Liver (tissue), 9 donors: ENCODE results near the gene ARHGEF39. TPM values are rescaled to one million over a fixed set of nuclear protein-coding genes. Genes with fewer than 3 reads are reported as not detected.

Source experiments
- DNase-seq: peaks from one replicate; pipeline ENCODE4 v3.0.0-alpha.2; 2017; ENCODE audit warnings: low spot score
- H3K27ac ChIP-seq, 2 donors: one replicate each; pipeline ENCODE4 v1.7.0; 2013; ENCODE audit warnings: inconsistent platforms in 2 of 2, low read length in 2 of 2, control low read depth in 1 of 2, low read depth in 1 of 2, mild to moderate bottlenecking in 1 of 2
- H3K27me3 ChIP-seq, 4 donors: one replicate each; pipeline versions ENCODE4 v1.6.1 to v1.7.0; 2013; ENCODE audit warnings: low read length in 3 of 4, inconsistent platforms in 1 of 4, mild to moderate bottlenecking in 1 of 4, moderate library complexity in 1 of 4; ENCODE audit not compliant: control insufficient read depth in 4 of 4, insufficient read depth in 4 of 4
- H3K36me3 ChIP-seq, 4 donors: one replicate each; pipeline versions ENCODE4 v1.6.1 to v1.7.0; 2013; ENCODE audit warnings: low read length in 3 of 4, mild to moderate bottlenecking in 3 of 4, low read depth in 1 of 4, moderate library complexity in 1 of 4; ENCODE audit not compliant: control insufficient read depth in 4 of 4, insufficient read depth in 3 of 4
- H3K4me1 ChIP-seq, 4 donors: one replicate each; pipeline versions ENCODE4 v1.6.1 to v1.7.0; 2013; ENCODE audit warnings: low read length in 3 of 4, mild to moderate bottlenecking in 3 of 4, moderate library complexity in 1 of 4; ENCODE audit not compliant: control insufficient read depth in 4 of 4, insufficient read depth in 4 of 4
- H3K4me3 ChIP-seq, 3 donors: one replicate each; pipeline versions ENCODE4 v1.6.1 to v1.7.0; 2013; ENCODE audit warnings: low read length in 3 of 3, control low read depth in 1 of 3, low read depth in 1 of 3, mild to moderate bottlenecking in 1 of 3
- H3K9ac ChIP-seq, 2 donors: one replicate each; pipeline ENCODE4 v1.7.0; 2013; ENCODE audit warnings: low read length in 2 of 2, mild to moderate bottlenecking in 2 of 2, moderate library complexity in 2 of 2, control low read depth in 1 of 2, low read depth in 1 of 2
- H3K9me3 ChIP-seq, 4 donors: one replicate each; pipeline versions ENCODE4 v1.6.1 to v1.7.0; 2013; ENCODE audit warnings: low read length in 3 of 4; ENCODE audit not compliant: control insufficient read depth in 4 of 4
- EGR1 ChIP-seq, 2 donors: IDR thresholded peaks; 2 replicates each; pipeline ENCODE4 v1.6.1; 2016 to 2018; ENCODE audit warnings: antibody characterized with exemption in 2 of 2, low read depth in 2 of 2
- FOXA1 ChIP-seq: IDR thresholded peaks from 2 replicates; pipeline ENCODE4 v1.6.1; 2016; ENCODE audit warnings: antibody characterized with exemption
- FOXA2 ChIP-seq: IDR thresholded peaks from 2 replicates; pipeline ENCODE4 v1.6.1; 2016; ENCODE audit warnings: antibody characterized with exemption
- GABPA ChIP-seq, 2 donors: IDR thresholded peaks in 1 of 2; conservative IDR thresholded peaks in 1 of 2; 2 replicates each; pipeline ENCODE4 v1.6.1; 2016; ENCODE audit warnings: antibody characterized with exemption in 2 of 2, mild to moderate bottlenecking in 1 of 2, moderate library complexity in 1 of 2
- HNF4A ChIP-seq, 2 donors: conservative IDR thresholded peaks; 2 replicates each; pipeline ENCODE4 v1.6.1; 2016; ENCODE audit warnings: antibody characterized with exemption in 2 of 2, mild to moderate bottlenecking in 2 of 2
- HNF4G ChIP-seq: IDR thresholded peaks from 2 replicates; pipeline ENCODE4 v1.6.1; 2016; ENCODE audit warnings: antibody characterized with exemption
- JUND ChIP-seq, 2 donors: IDR thresholded peaks; 2 replicates each; pipeline ENCODE4 v1.6.1; 2016; ENCODE audit warnings: antibody characterized with exemption in 2 of 2
- NR2F2 ChIP-seq: IDR thresholded peaks from 2 replicates; pipeline ENCODE4 v1.6.1; 2016; ENCODE audit warnings: antibody characterized with exemption
- RAD21 ChIP-seq, 2 donors: IDR thresholded peaks; 2 replicates each; pipeline ENCODE4 v1.6.1; 2016; ENCODE audit warnings: antibody characterized with exemption in 2 of 2, mild to moderate bottlenecking in 2 of 2
- RXRA ChIP-seq, 2 donors: IDR thresholded peaks; 2 replicates each; pipeline ENCODE4 v1.6.1; 2017 to 2018; ENCODE audit warnings: antibody characterized with exemption in 2 of 2, mild to moderate bottlenecking in 1 of 2
- SP1 ChIP-seq: IDR thresholded peaks from 2 replicates; pipeline ENCODE4 v1.6.1; 2018; ENCODE audit warnings: antibody characterized with exemption, mild to moderate bottlenecking
- TAF1 ChIP-seq: conservative IDR thresholded peaks from 2 replicates; pipeline ENCODE4 v1.6.1; 2016; ENCODE audit warnings: antibody characterized with exemption, mild to moderate bottlenecking
- YY1 ChIP-seq: IDR thresholded peaks from 2 replicates; pipeline ENCODE4 v1.6.1; 2016; ENCODE audit warnings: antibody characterized with exemption, mild to moderate bottlenecking
- WGBS: extraction: QIAGEN DNeasy Blood & Tissue Kit; methylation state at CpG from one replicate; pipeline ENCODE4 v1.1.7; 2013; 5-methylcytosine and 5-hydroxymethylcytosine counted together
- polyA plus RNA-seq, 2 donors: library from polyadenylated mRNA; stranded (reverse) in 1 of 2; unstranded in 1 of 2; fragments of 200-250 nt in 1 of 2; fragments of >200 nt in 1 of 2; fragmentation: Nextera tagmentation in 1 of 2; extraction: Ambion mirVana in 1 of 2; gene quantifications; one replicate each; pipeline versions ENCODE4 v1.2.1 to v1.2.3, GENCODE V29; 2013 to 2015
- total RNA-seq, 2 donors: library from RNA; depleted of rRNA; stranded (reverse); fragments of >200 nt; gene quantifications; one replicate each; pipeline ENCODE4 v1.2.3, GENCODE V29; 2014
- TF ChIP-seq, protein P1 (sequence below): IDR thresholded peaks from 2 replicates; pipeline ENCODE4 v1.6.1; 2016; ENCODE audit warnings: antibody characterized with exemption
- TF ChIP-seq, protein P2 (sequence below): IDR thresholded peaks from 2 replicates; pipeline ENCODE4 v1.6.1; 2016; ENCODE audit warnings: antibody characterized with exemption
- TF ChIP-seq, protein P3 (sequence below): IDR thresholded peaks from 2 replicates; pipeline ENCODE4 v1.6.1; 2016; ENCODE audit warnings: antibody characterized with exemption, mild to moderate bottlenecking
- TF ChIP-seq, protein P4 (sequence below): fragments of 150-350 bp; IDR thresholded peaks from 2 replicates; pipeline ENCODE4 v1.5.1; 2017; ENCODE audit warnings: improper control_type of control experiment, low read depth, low read length; ENCODE audit not compliant: missing input control
- TF ChIP-seq, protein P5 (sequence below): IDR thresholded peaks from 2 replicates; pipeline ENCODE4 v1.6.1; 2016; ENCODE audit warnings: antibody characterized with exemption
- donor health status: healthy.
- donor health status: healthy.
- donor health status: healthy.
- donor health status: healthy.
- donor health status: healthy.

Gene ARHGEF39
- total and polyA plus RNA-seq, 4 donors = under 0.01 to 7.4 (median 0.74) TPM

DNA sequence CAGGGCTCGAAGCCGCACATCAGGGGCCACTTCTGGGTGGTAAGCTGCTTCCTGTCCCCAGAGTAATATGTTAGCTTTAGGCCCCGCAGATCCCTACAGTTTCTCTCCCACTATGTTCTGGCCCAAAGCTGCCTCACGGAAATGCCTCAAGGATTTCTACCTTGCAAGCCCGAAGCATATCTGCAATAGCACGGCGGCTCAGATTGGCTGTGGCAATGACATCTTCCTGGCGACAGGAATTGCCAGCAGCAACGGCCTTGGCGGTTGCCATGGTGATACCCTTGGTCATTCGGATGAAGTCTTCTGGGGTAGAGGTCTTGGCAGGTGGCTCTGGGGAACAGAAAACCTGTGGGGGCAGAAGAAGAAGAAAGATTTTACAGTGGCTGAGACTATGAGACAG, 35.0 kb upstream of the ARHGEF39 start (continued):
- TF ChIP-seq, protein P1, sequence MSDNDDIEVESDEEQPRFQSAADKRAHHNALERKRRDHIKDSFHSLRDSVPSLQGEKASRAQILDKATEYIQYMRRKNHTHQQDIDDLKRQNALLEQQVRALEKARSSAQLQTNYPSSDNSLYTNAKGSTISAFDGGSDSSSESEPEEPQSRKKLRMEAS = no peak
- TF ChIP-seq EGR1 (IDR thresholded peaks at IDR 0.05; ENCODE audit: low read depth in 2 of 2) = no peak
- TF ChIP-seq RXRA (IDR thresholded peaks at IDR 0.05) = no peak
- TF ChIP-seq FOXA2 = no peak
- TF ChIP-seq HNF4A (conservative IDR thresholded peaks at IDR 0.05) = no peak
- TF ChIP-seq NR2F2 = no peak

DNA sequence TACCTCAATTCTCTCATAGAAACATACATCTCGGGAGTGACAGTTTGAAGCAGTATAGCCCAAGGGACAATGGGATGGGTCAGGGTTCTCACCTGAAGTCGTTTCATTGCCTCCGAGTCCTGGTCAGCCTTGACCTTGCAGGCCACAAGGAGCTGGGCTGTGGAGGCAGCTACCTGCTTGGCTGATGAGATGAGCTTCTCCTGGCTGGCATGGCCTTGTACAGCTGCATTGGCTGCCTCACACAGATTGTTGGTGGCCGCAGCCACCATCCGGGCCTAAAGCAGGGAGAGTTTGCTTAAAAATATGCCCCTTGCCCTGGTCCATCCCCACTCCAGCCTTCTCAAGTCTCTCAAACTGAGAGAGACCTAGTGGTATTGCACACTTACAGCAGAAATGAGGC, 33.2 kb upstream of the ARHGEF39 start:
- Histone ChIP-seq H3K9me3 (no peaks in the 10 kb centered on the region), H3K9ac (no peak overlapping the region), H3K27ac (no peak overlapping the region), H3K4me1 (no peaks in the 10 kb centered on the region), H3K27me3 (no peaks in the 10 kb centered on the region), H3K36me3 (peaks cover 32 to 70% (median 60%) of the 10 kb centered on the region in 4 donors), H3K4me3 (no peak overlapping the region)
- 96% methylated on average over 5 of the region's 5 CpGs for WGBS
- TF ChIP-seq, protein P2, sequence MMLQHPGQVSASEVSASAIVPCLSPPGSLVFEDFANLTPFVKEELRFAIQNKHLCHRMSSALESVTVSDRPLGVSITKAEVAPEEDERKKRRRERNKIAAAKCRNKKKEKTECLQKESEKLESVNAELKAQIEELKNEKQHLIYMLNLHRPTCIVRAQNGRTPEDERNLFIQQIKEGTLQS = no peak
- no peak for TF ChIP-seq JUND (IDR thresholded peaks at IDR 0.05)
- no peak for TF ChIP-seq HNF4A (conservative IDR thresholded peaks at IDR 0.05)
- no peak for TF ChIP-seq YY1
- no peak for TF ChIP-seq SP1
- TF ChIP-seq TAF1 = no peak
- no peak for TF ChIP-seq GABPA (IDR thresholded peaks at IDR 0.05 in 1 of 2, conservative IDR thresholded peaks at IDR 0.05 in 1 of 2)
- TF ChIP-seq, protein P3, sequence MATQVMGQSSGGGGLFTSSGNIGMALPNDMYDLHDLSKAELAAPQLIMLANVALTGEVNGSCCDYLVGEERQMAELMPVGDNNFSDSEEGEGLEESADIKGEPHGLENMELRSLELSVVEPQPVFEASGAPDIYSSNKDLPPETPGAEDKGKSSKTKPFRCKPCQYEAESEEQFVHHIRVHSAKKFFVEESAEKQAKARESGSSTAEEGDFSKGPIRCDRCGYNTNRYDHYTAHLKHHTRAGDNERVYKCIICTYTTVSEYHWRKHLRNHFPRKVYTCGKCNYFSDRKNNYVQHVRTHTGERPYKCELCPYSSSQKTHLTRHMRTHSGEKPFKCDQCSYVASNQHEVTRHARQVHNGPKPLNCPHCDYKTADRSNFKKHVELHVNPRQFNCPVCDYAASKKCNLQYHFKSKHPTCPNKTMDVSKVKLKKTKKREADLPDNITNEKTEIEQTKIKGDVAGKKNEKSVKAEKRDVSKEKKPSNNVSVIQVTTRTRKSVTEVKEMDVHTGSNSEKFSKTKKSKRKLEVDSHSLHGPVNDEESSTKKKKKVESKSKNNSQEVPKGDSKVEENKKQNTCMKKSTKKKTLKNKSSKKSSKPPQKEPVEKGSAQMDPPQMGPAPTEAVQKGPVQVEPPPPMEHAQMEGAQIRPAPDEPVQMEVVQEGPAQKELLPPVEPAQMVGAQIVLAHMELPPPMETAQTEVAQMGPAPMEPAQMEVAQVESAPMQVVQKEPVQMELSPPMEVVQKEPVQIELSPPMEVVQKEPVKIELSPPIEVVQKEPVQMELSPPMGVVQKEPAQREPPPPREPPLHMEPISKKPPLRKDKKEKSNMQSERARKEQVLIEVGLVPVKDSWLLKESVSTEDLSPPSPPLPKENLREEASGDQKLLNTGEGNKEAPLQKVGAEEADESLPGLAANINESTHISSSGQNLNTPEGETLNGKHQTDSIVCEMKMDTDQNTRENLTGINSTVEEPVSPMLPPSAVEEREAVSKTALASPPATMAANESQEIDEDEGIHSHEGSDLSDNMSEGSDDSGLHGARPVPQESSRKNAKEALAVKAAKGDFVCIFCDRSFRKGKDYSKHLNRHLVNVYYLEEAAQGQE = no peak
- TF ChIP-seq RAD21 (IDR thresholded peaks at IDR 0.05) = no peak
- TF ChIP-seq HNF4G = no peak
- no peak for TF ChIP-seq FOXA2
- TF ChIP-seq, protein P4, sequence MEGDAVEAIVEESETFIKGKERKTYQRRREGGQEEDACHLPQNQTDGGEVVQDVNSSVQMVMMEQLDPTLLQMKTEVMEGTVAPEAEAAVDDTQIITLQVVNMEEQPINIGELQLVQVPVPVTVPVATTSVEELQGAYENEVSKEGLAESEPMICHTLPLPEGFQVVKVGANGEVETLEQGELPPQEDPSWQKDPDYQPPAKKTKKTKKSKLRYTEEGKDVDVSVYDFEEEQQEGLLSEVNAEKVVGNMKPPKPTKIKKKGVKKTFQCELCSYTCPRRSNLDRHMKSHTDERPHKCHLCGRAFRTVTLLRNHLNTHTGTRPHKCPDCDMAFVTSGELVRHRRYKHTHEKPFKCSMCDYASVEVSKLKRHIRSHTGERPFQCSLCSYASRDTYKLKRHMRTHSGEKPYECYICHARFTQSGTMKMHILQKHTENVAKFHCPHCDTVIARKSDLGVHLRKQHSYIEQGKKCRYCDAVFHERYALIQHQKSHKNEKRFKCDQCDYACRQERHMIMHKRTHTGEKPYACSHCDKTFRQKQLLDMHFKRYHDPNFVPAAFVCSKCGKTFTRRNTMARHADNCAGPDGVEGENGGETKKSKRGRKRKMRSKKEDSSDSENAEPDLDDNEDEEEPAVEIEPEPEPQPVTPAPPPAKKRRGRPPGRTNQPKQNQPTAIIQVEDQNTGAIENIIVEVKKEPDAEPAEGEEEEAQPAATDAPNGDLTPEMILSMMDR = no peak
- TF ChIP-seq, protein P5, sequence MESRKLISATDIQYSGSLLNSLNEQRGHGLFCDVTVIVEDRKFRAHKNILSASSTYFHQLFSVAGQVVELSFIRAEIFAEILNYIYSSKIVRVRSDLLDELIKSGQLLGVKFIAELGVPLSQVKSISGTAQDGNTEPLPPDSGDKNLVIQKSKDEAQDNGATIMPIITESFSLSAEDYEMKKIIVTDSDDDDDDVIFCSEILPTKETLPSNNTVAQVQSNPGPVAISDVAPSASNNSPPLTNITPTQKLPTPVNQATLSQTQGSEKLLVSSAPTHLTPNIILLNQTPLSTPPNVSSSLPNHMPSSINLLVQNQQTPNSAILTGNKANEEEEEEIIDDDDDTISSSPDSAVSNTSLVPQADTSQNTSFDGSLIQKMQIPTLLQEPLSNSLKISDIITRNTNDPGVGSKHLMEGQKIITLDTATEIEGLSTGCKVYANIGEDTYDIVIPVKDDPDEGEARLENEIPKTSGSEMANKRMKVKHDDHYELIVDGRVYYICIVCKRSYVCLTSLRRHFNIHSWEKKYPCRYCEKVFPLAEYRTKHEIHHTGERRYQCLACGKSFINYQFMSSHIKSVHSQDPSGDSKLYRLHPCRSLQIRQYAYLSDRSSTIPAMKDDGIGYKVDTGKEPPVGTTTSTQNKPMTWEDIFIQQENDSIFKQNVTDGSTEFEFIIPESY = no peak
- TF ChIP-seq, protein P1 = no peak
- no peak for TF ChIP-seq FOXA1
- TF ChIP-seq NR2F2 = no peak
- no peak for TF ChIP-seq EGR1 (IDR thresholded peaks at IDR 0.05; ENCODE audit: low read depth in 2 of 2)
- no peak for TF ChIP-seq RXRA (IDR thresholded peaks at IDR 0.05)
- no peak for DNase-seq
